NCI-H526 treated with DMSO at 0.1 percent for 48 hours (cell line): ENCODE data around the gene CA9.

Experiments
- DNase-seq: peaks from one replicate; lab custom pipeline; 2025; lab: John Stamatoyannopoulos, UW

Gene CA9

DNA sequence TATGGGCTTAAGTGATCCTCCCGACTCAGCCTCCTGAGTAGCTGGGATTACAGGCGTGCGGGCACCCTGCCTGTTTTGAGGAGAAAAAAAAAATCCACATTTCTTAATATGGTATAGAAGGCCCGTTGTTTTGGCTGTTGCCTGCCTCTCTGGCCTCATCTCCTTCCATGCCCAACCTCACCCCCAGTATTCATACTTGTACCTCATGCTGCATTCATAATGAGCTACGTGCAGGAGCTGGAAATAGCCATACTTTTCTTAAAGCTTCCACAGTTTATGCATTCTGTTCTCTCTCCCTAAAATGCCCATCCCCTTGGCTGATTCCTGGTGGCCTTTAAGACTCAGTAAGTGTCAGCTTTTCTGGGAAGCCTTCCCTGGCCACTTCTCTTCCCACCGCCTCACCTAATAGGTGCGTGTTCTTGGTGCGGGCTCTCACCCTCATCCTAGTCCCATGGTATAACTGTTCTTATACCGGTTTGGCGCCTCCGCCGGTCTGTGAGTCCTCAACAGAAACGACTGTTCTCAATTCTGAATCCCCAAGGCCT is 18.1 kb downstream of the CA9 start:
- DNase-seq: no peak

DNA sequence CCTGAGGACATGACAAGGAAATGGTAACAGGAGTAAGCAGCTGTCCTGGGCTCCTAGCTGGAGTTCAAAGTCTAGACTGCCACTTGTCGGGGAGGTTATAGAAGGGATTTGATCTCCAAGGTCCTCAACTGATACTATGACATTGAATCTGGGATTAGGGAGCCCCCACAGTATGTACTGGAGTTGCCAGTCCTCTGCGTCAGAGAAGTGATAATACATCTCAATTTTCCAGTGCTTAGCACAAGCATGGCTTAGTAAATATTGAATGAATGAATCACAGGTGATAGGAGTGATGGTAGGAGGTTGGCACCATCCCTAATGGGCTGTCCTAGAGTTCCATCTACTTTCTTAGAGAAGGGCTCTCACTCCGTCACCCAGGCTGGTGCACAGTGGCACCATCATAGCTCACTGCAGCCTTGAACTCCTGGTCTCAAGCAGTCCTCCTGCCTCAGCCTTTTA is 22.2 kb downstream of the CA9 start:
- DNase-seq: no peak

DNA sequence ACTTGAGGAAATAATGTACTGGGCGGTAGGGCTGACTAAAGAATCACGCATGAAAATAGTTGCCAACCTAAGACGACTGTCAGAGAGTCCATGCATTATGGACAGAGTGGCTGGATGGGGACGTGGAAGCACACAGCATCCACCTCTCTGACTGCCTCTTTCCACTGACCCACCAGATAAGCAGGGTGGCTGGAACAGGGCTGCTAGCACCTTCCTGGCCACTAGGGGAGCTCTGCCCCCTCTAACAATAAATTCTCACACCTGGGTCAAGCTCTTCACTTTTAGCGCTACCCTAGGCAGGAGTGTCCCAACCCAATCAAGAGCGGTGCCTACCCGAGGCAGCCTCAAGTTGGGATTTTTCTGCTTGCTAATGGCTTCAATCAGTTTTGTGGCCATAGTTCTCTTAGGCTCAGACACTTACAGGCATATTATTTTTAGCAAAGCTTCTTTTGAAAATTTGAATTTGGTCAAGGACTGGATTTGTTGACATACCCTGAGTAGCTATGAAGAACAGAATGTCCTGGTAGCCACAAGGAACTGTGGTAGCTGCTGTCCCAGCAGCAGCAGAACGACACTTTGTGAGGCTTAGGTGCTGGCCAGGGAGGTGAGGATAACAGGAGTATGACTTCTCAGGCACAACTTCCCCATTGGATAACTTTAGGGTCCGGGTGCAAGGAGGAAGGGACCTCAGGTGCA is 22.9 kb downstream of the CA9 start:
- DNase-seq: no peak

DNA sequence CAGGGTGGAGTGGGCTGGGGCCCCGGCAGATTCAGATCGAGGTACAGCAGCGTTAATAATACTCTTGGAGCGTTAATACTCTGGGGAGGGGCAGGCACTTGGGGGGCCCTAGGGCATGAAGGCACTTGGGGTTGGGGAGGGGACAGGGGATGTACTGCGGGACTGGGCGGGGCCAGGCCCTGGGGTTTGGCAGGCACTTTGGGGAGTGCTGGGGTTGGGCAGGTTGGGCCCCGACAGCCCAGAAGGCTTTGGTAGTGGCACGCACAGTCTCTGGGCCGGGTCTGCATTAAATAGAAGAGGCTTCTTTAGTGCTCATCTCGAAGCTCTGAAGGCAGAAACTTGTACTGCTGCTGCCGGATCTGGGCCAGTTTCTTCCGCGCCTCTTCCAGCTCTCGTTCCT is 23.8 kb downstream of the CA9 start:
- DNase-seq: no peak

DNA sequence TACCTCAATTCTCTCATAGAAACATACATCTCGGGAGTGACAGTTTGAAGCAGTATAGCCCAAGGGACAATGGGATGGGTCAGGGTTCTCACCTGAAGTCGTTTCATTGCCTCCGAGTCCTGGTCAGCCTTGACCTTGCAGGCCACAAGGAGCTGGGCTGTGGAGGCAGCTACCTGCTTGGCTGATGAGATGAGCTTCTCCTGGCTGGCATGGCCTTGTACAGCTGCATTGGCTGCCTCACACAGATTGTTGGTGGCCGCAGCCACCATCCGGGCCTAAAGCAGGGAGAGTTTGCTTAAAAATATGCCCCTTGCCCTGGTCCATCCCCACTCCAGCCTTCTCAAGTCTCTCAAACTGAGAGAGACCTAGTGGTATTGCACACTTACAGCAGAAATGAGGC is 24.5 kb downstream of the CA9 start:
- no peak for DNase-seq

DNA sequence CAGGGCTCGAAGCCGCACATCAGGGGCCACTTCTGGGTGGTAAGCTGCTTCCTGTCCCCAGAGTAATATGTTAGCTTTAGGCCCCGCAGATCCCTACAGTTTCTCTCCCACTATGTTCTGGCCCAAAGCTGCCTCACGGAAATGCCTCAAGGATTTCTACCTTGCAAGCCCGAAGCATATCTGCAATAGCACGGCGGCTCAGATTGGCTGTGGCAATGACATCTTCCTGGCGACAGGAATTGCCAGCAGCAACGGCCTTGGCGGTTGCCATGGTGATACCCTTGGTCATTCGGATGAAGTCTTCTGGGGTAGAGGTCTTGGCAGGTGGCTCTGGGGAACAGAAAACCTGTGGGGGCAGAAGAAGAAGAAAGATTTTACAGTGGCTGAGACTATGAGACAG is 26.3 kb downstream of the CA9 start:
- DNase-seq: no peak

DNA sequence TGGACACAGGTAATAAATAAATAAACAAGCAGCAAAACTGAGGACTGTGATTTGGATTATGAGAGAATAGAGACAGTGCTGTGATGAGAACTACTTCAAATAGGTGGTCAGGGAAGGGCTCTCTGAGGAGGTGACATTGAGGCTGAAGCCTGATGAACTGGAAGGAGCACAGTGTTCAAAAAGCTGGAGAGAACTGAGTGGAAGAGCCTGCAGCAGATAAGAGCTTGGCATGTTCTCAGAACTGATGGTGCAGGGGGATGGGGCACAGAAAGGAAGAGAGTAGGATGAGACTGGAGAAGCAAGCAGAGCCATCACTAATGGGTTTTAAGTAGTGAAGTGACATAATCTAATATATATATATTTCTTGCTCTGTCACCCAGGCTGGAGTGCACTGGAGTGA is 27.2 kb downstream of the CA9 start:
- DNase-seq: no peak

DNA sequence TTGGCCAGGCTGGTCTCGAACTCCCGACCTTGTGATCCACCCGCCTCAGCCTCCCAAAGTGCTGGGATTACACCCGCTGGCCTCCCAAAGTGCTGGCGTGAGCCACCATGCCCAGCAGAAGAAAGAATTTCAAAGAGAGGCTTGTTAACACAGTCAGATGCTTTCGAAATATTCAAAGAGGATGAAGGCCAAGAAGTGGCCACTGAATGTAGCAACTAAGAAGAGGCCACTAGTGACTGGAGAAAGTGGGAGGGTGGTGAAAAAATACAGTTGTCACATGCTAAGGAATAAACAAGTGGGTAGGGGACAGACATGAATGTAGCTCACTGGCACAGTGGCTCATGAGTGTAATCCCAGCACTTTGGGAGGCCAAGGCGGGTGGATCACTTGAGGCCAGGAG is 29.0 kb downstream of the CA9 start:
- DNase-seq: no peak

DNA sequence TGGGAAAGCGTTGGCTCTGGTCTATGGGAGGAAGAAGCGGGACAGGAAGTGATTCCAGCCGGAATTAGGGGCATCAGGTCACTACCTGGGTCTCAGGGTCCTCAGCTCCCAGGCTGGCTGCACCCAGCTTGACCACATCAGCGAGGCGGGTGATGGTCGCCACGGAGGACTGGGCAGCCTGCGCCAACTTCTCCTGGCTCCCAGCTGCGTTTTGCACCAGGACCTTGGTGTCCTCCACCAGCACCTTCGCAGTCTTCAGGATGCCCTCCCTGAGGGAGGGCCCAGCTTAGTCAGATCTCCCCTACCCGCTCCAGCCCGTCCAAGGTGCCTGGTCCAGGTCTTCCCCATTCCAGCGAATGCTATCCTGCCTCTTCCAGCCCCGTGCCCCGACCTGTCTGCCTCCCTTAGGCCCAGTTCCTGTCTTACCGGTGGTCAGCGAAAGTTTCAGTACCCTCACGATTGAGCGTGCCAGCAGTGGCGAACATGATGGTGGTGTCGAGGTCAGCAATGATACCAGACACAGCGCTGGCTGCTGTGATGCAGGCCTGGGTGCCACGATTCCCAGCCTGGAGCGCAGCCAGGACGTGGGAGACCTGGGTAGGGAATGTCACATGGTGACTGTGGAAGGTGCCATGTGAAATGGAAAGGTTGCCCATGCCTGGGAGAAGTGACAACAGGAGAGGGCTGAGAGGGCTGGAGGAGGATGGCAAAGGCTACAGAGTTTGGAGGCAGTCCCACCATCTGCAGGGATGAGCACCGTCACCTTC is 30.4 kb downstream of the CA9 start:
- no peak for DNase-seq

DNA sequence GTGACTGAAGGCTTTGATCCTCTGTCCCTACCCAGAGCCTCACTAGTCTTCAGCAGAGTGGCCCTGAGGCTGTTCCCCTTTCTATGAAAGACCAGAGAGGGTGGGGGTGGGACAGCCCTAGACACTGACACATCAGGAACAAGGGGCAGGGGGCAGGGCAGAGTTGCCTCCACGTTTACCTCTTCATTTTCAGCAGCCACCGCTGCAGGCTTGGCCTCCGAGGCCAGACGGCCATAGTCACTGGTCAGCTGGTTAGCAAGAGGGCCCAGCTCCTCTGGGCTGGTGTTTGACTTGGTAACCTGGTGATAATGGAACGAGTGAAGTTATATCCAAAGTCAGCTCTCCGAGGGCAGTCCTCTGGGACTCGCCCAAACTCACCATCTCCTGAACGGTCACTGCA is 31.6 kb downstream of the CA9 start:
- no peak for DNase-seq

DNA sequence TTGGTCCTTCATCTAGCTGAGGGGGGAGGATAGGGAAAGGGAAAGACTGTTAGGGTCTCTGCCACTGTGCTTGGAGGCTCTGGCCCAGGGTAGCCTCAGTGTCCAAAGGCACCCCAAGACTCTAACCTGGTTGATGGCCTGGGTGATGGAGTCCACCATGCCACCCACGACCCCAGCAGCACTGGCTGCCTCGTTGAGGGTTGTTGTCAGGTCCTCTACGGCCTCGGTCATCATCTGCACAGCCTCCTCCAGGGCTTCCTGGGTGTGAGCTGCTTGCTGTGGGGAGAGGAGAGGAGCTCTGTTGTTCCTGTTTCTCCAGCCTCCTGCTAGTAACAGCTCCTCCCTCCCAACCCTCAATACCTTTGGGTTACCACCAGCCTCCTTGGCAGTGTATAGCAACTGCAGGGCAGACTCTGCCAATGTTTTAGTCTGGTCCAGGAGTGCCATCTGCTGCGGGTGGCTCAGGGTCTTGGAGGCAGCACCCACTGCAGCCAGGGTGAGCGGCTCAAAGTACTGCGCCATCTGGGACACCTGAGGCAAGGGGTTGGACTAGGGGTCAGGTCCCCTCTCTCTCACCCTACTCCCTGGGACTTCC is 32.2 kb downstream of the CA9 start:
- DNase-seq: no peak

DNA sequence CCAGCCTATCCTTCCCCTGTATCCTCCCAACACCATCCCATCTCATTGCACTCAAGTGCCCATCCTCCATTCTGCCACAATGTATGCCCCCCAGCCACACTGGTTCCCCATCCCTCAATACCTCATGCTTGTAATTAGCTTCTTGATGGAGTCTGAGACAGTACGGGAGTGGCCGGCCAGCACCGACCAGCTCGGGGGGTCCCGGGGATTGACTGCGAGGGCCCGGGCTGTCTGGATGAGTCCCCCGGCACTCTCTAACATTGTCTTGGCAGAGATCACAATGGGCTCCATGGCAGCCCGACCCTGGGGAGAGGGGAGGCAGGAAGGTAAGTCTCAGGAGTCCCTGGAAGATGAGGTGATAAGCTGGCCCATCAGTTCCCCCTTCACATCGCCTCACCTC is 33.2 kb downstream of the CA9 start:
- DNase-seq: no peak

DNA sequence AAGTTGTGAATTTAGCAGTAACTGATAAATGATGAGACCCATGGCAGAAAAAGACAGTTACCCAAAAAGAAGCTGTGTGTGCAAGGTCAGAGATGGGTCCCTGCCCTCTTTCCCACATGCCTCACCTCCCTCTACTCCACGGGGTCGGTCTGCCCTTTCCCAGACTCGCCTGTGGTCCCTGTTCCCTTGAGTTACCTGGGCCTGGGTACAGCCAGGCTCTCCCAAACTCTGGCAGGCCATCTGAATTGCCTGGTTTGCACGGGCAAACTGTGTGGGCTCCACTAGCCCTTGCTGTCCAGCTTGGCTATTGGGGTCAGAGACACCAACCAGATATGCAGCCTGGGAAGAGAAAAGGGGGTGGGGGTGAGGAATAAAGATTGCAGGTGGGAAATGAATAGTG is 34.4 kb downstream of the CA9 start:
- DNase-seq: no peak

DNA sequence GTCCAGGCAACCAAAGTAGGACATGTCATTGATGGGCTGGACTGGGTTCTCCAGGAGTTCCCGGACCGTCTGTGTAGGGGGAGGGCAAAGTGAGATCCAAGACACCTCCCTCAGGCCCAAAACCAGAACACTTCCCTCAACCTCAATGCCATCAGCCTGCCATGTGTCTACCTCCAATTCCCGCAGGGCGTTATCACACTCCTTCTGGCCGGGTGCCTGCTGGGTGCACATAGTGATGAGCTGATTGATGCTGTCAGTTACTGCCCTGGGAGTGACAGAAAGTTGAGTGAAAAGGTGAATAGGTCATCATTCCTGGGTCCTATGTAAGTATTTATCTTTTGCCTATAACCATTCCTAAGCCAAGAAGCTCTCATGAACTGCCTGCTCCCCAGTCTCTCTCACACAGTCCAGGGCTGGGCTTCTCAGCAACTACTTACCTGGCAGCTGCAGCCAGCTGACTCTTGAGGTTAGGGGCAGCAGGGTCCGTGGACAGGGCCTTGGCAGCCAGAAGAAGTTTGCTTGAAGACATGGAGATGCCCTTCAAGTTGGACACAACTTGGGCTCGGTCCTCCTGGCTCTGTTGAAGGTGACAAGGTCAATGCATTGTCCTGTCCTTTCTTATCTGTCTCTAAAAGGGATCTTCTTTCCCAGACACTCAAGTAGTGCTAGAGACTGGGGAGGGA is 37.2 kb downstream of the CA9 start:
- no peak for DNase-seq

DNA sequence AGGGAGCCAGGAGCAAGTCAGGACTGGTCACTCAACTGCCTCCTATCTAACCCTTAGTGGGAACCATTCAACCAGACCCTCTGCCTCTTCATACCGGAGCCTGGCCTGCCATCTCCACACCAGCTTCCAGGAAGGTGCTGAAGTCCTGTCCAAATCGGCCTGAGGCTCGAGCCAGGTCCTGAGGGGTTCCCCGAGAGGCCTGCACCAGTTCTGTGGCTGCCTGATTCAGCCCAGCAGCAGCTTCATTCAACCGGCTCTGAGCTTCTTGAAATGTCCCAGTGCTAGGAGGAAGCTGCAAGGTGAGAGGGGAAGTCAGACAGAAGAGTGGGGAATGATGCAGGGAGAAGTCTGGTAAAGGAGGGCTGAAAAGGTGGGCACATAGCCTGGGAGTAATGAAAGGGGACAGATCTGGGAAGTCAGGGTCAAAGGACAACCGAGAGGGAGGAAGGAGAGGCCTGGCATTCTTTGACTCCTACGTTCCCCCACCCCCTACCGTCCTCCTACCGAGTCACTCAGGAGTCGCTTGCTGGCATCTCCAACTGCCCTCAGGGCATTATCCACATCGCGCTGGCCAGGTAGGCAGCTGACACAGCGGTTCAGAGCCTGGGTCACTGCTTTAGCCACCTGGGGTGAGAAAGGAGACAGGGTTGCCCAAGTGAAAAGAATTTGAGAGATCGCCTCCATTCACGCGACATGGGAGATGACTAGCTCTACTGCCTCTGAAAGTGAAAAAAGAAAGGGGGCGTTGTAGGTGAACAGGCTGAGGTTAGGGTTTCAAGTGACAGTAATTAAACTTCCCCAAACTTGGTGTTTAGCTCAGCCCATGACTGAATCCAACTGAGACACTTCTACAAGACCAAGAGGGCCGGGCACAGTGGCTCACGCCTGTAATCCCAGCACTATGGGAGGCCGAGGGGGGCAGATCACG is 38.0 kb downstream of the CA9 start:
- no peak for DNase-seq

DNA sequence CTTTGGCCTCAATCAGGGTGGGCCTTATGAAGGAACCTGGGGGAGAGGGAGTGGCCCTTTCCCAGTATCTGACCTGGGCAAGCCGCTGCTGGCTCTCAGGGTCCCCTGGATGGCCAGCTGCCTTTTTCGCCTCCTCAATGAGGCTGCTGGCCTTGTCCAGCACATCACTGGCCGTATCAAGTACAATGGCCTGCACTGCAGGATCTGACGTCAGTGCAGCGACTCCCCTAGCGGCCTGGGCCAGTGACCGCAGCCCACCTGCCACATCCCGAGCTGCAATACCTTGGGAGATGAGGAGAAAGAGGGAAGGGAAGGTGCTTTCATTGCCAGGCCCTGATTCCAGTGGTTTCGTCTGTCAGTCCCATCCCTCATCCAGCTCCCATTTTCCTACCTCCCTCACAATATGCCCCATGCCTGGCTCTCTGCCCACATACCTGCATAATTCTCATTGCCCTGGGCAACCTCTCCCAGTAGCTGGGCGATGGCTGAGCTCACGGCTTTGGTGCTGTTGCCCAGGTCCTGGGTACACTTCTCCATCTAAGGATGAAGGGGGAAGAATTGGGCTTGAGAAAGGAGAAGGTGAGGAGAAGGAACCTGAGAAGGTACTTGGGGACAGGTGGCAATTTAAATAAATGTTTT is 39.2 kb downstream of the CA9 start:
- DNase-seq: no peak

DNA sequence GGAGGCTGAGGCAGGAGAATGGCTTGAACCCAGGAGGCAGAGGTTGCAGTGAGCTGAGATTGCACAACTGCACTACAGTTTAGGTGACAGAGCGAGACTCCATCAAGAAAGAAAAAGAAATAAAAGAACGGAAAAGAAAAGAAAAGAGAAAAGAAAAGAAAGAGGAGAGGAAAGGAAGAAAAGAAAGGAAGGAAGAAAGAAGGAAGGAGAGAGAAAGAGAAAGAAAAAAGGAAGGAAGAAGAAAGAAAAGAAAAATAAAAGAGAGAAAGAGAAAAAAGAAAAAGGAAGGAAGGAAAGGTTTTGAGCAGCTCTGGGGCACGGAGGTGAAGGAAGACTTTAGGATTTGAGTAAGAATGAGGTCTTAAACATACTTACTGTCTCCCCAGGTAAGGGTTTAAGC is 39.9 kb downstream of the CA9 start:
- no peak for DNase-seq

DNA sequence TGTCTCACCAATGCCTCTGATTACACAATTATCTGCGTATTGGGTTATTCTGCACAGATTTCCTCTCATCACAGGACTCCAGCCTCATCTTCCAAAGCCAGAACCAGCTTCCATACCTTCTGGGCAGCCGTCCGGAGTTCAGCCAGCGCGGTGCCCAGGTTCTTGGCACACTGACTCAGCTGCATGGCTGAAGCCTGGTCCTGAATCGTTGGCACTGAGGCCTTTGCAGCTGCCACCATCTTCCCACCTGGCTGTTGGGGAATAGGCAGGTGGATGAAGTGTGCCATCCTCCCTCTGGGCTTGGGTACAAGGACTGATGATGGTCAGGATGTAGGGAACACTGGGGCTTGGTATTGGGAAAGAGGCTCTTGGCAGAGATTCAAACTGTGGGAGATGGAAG is 40.4 kb downstream of the CA9 start:
- no peak for DNase-seq

DNA sequence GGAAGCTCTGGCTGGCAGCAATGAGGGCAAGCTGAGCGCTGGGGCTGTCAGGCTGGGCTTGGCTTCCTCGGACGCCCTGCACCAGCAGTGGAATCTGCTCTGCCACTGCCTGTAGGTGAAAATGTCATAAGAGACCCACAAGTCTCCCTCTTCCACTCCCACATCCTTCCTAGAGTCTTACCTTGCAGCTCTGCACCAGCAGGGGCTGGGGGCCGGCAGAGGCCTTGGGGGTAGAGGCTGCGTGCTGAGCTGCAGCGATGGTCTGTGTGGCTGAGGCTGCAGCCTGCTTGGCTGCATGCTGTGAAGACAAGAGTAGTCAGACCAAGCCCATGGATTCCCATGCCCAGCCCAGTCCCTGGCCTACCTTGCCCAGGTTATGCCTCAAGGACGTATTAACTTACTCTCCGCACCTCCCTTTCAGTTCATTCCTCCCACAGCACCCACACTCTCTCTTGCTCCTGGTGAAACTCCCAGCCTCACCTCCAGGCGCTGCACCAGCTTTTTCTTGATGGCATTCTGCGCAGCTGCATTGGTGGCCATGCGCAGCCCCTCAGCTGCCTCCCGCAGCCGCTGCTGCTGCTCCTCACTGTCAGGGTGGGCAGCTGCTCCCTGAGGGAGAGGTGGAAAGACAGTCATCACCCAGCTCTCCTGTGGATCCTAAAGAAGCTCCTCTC is 41.0 kb downstream of the CA9 start:
- no peak for DNase-seq

DNA sequence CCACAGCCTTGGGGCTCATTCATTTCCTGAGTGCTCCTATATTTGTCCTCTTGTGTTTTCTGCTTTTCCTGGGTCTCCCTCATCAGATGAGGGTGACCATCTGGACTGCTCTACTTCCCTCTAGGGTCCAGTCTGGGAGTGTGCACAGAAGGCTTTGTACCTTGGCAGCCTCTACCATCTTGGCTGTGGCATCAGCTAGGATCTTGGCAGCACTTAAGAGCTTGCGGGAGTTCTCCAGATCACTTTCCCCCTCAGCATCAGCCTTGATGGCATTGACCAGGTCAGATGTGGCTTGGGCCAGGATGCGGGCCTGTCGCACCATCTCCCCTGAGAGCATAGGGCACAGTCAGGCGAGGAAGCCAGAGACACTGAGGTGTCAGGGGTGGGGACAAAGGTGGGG is 42.5 kb downstream of the CA9 start:
- no peak for DNase-seq
